Epithelial cell of esophagus (primary cell): ENCODE data around the gene UEVLD.

Experiments used
- DNase-seq: peaks from one replicate; pipeline ENCODE4 v3.0.0; 2010; ENCODE audit warnings: low read depth
- H3K4me3 ChIP-seq: 2 replicates; pipeline ENCODE4 v1.5.1; 2011; ENCODE audit warnings: mild to moderate bottlenecking, low read length, control low read depth
- TF ChIP-seq, protein P1 (sequence below): IDR thresholded peaks from 2 replicates; pipeline ENCODE4 v1.5.1; 2011; ENCODE audit warnings: low read depth, mild to moderate bottlenecking, low read length, control low read depth, inconsistent platforms; ENCODE audit not compliant: insufficient read depth; ENCODE audit errors: missing control alignments

UEVLD gene

DNA sequence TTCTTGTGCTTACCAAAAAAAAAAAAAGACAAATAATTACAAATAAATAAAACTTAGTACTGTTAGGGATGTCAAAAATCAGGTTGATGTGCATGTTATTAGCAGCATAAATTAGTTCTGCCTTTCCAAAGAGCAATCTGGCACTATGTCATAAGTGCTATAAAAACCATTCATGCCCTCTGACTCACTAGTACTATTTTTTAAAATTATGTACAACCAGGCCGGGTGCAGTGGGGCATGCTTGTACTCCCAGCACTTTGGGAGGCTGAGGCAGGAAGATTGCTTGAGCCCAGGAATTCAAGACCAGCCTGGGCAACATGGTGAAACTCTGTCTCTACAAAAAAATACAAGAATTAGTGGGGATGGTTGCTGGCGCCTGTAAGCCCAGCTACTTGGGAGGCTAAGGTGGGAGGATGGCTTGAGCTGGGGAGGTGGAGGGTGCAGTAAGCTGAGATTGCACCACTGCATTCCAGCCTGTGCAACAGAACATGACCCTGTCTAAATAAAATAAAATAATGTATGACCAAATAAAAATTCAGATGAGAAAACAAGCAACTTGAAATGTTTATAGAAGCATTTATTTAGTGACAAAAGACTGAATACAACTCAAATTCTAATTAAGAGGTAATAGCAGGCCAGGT, 25.3 kb downstream of the UEVLD start:
- DNase-seq, result no peak
- H3K4me3 ChIP-seq, result no peak overlapping the region
- TF ChIP-seq, protein P1, sequence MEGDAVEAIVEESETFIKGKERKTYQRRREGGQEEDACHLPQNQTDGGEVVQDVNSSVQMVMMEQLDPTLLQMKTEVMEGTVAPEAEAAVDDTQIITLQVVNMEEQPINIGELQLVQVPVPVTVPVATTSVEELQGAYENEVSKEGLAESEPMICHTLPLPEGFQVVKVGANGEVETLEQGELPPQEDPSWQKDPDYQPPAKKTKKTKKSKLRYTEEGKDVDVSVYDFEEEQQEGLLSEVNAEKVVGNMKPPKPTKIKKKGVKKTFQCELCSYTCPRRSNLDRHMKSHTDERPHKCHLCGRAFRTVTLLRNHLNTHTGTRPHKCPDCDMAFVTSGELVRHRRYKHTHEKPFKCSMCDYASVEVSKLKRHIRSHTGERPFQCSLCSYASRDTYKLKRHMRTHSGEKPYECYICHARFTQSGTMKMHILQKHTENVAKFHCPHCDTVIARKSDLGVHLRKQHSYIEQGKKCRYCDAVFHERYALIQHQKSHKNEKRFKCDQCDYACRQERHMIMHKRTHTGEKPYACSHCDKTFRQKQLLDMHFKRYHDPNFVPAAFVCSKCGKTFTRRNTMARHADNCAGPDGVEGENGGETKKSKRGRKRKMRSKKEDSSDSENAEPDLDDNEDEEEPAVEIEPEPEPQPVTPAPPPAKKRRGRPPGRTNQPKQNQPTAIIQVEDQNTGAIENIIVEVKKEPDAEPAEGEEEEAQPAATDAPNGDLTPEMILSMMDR, result no peak

GRCh38 chr11:18548001-18548400, 40.5 kb downstream of the UEVLD start:
- no peak overlapping the region for H3K4me3 ChIP-seq
- DNase-seq, result no peak
- TF ChIP-seq, protein P1, result no peak

- no peak overlapping the region for H3K4me3 ChIP-seq
- TF ChIP-seq, protein P1, result peak; percentile 45
- peak; percentile 44 for DNase-seq
Measured at GRCh38 chr11:18540207-18541009, 48.1 kb downstream of the UEVLD start.

DNA sequence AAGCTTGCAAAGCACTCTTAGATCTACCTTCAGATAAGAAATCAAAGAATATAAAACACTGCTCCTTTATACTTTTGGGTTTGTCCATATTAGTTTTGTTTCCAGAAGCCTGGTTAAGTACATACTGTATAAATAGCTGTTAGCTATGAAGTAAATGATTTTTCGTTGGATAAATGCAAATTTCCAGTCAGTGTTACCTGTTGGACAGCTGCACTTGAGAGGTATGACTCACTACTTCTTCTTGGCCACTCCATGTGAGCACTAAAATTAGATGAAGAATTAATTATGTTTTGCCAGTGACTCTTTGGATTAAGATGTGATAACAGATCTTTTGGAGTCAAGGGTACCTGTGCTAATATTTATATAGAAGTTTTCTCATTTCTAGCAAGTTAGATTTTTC, 52.3 kb downstream of the UEVLD start:
- TF ChIP-seq, protein P1, result no peak
- DNase-seq, result peak; percentile 7
- H3K4me3 ChIP-seq, result no peak overlapping the region

GRCh38 chr11:18534245-18534644, 54.3 kb downstream of the UEVLD start:
- DNase-seq, result no peak
- no peak overlapping the region for H3K4me3 ChIP-seq
- TF ChIP-seq, protein P1, result no peak

DNA sequence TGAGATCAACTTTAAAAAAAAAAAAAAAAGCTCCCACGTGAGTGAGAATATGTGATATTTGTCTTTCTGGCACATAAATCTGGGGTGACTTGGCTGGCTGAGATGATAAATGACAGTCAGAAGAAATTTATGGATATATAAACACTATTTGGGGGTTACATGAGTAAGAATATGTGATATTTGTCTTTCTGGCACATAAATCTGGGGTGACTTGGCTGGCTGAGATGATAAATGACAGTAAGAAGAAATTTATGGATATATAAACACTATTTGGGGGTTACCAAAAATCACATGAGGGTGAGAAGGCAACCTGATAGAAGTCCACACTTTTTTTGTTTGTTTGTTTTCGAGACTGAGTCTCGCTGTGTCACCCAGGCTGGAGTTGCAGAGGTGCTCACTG, 55.2 kb downstream of the UEVLD start:
- DNase-seq, result no peak
- H3K4me3 ChIP-seq, result no peak overlapping the region
- TF ChIP-seq, protein P1, result no peak
